Astrocyte of the spinal cord (primary cell): ENCODE results near the gene ADAP1.
A peak's percentile ranks its signal among the peaks of the same experiment; 100 is the strongest.

Experiments used
- DNase-seq: peaks from one replicate; pipeline ENCODE4 v3.0.0; 2011; ENCODE audit warnings: low read depth, low spot score
- H3K4me3 ChIP-seq: 2 replicates; pipeline ENCODE4 v1.5.1; 2011; ENCODE audit warnings: low read depth, mild to moderate bottlenecking, low read length, moderate library complexity
- in situ Hi-C: cut with HindIII; loops from 2 replicates; pipeline ENCODE4 v1.10.0; 2017; ENCODE audit warnings: low sequenced_read_pairs
- TF ChIP-seq, protein P1 (sequence below): IDR thresholded peaks from 2 replicates; pipeline ENCODE4 v1.5.1; 2012; ENCODE audit warnings: low read depth, mild to moderate bottlenecking, low read length, inconsistent platforms

Gene ADAP1

DNA sequence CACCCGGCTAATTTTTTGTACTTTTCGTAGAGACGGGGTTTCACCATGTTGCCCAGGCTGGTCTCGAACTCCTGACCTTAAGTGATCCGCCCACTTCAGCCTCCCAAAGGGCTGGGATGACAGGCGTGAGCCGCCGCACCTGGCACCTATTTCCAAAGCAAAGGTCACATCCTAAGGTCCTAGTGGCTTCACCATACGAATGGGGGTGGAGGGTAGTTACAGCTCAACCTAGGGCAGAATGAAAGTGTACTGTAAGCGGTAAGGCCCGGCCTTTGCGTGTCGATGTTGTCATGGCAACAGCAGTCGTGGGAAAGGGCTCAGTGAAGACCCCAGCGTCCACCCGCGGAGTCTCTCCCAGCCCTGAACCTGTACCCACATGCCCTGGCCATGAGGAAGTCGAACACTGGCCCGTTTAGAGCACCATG is 22.4 kb upstream of the ADAP1 start:
- in situ Hi-C loops = no loop called here
- no peak overlapping the region for H3K4me3 ChIP-seq
- DNase-seq = no peak
- TF ChIP-seq, protein P1, sequence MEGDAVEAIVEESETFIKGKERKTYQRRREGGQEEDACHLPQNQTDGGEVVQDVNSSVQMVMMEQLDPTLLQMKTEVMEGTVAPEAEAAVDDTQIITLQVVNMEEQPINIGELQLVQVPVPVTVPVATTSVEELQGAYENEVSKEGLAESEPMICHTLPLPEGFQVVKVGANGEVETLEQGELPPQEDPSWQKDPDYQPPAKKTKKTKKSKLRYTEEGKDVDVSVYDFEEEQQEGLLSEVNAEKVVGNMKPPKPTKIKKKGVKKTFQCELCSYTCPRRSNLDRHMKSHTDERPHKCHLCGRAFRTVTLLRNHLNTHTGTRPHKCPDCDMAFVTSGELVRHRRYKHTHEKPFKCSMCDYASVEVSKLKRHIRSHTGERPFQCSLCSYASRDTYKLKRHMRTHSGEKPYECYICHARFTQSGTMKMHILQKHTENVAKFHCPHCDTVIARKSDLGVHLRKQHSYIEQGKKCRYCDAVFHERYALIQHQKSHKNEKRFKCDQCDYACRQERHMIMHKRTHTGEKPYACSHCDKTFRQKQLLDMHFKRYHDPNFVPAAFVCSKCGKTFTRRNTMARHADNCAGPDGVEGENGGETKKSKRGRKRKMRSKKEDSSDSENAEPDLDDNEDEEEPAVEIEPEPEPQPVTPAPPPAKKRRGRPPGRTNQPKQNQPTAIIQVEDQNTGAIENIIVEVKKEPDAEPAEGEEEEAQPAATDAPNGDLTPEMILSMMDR = no peak

DNA sequence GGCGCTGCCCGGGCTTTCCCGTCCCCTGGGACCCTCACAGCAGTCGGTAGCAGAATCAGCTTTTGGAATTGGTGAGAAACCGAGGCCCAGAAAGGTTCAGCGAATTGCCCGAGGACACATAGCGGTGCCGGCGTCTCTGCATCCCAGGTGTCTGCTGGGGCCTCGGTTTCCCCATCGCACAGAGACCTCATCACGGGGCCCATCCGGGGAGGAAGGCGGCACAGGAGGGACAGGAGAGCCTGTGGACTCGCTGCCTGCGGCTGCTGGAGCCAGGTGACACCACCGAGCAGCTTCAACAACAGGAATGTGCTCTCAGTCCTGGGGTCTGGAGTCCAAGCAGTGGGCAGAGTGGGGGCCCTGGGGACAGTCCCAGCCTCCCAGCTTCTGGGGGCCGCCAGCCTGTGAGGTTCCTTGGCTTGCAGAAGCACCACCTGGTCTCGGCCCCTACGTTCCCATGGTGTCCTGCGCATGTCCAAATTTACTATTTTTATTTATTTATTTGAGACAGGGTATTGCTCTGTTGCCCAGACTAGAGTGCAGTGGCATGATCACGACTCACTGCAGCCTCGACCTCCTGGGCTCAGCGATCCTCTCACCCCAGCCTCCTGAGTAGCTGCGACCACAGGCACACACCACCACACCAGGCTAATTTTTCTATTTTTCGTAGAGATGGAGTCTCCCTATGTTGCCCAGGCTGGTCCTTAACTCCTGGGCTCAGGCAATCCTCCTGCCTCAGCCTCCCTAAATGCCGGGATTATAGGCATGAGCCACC is 21.4 kb upstream of the ADAP1 start:
- H3K4me3 ChIP-seq = peak overlapping the region; percentile 45
- no peak for DNase-seq
- in situ Hi-C loops = no loop called here
- TF ChIP-seq, protein P1 = no peak

DNA sequence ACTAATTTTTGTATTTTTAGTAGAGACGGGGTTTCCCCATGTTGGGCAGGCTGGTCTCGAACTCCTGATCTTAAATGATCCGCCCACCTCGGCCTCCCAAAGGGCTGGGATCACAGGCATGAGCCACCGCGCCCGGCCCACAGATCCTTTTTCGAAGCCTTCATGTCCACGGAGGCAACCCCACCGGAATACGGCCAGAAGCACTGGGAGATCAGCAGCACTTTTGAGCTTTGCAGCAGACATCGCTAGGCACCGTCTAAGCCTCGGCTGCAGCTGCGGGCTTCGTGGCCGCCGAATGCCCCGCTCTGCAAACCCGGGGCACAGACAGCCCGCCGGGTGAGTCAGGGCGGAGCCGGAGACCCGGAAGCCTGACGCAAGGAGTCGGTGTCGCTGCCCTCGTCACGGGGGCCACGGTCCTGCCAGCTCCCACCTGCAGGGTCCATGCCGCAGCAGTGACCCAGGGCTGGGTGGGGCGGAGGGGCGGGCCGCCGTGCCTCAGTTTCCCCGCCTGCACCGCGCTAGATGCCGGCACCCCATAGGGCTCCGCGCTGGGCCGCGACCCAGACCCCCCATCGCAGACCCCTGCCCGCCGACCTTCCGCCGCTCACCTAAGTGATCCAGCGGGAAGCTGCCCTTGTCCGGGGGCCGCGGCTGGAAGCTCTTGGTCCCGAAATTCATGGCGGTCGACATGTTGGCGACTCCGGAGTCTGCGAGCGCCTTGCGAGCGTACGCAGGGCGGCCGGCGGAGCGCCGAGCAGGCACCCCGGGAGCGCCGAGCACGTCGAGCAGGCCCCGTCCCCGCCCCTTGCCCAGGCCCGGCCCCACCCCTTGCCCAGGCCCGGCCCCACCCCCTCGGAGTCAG is 20.6 kb upstream of the ADAP1 start, which contains the start of gene COX19:
TSS of gene COX19 (minus strand) at position 730 of the 862 bp plus-strand sequence. CDS start at position 690, 40 bp downstream.
- peak; percentile 87 for DNase-seq
- in situ Hi-C loops = no loop called here
- H3K4me3 ChIP-seq = peak within 1 kb of the TSS; percentile 89
- TF ChIP-seq, protein P1 = no peak

DNA sequence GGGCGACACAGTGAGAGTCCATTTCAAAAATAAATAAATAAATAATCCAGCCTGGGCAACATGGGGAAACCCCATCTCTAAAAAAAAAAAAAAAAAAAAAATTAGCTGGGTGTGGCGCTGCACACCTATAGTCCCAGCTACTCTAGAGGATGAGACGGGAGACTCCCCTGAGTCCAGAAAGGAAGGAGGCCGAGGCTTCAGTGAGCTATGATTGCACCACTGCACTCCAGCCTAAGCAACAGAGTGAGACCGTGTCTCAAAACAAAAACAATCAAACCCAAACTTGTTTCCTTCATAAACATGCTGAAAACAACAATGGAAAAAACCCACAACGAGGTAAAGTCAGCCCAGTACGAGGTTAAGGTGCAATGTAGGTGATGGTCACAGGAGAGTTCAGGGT is 19.7 kb upstream of the ADAP1 start:
- TF ChIP-seq, protein P1 = no peak
- in situ Hi-C loops = no loop called here
- peak overlapping the region; percentile 89 for H3K4me3 ChIP-seq
- no peak for DNase-seq

DNA sequence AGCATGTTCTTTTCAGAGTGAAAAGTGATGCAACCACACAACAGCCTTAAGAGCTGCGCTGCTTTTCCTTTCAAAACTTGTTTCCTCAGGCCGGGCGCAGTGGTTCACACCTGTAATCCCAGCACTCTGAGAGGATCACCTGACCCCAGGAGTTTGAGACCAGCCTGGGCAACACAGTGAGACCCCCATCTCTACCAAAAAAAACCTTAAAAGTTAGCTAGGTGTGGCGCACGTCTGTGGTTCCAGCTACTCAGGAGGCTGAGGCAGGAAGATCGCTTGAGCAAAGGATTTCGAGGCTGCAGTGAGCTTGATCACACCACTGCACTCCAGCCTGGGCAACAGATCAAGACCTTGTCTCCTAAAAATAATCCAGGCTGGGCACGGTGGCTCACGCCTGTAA is 18.8 kb upstream of the ADAP1 start:
- no peak overlapping the region for H3K4me3 ChIP-seq
- in situ Hi-C loops = no loop called here
- TF ChIP-seq, protein P1 = no peak
- no peak for DNase-seq

DNA sequence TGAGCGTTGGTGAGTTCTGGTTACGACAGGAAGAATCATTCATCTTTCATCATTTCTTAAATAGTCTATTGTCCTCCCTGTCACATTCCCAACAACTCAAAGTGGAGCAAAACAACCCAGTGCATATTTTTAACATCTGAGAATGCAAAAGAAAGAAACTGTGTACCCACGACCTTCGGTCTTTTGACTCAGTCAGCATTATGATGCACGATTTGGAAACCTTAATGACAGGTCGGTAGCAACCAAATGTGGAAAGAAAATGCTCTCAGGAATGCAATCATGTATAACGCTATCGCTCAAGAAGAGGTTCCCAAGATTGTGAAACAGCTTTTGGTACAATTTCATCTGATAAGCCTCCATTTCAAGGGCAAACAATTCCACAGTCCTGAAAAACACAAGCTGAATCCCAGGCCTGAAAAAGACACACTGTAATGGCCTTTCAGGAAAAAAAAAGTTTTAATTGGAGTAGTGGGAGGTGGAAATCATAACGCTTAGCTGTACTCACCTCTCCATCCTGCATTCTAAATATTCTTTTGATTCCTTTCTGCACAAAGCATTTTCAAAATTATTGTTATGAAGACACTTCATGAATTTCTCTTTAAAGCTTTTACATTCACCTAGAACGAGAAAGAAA is 18.3 kb upstream of the ADAP1 start:
- in situ Hi-C loops = no loop called here
- DNase-seq = no peak
- TF ChIP-seq, protein P1 = no peak
- H3K4me3 ChIP-seq = no peak overlapping the region
